Upper lobe of right lung (tissue), 1 donor: ENCODE results near the gene GRIK2. TPM values are rescaled to one million over a fixed set of nuclear protein-coding genes. Genes with fewer than 3 reads are reported as not detected.

ENCODE experiments used
- ATAC-seq: fragments of 200-7000 bp; cut with Tn5 transposase; one replicate; pipeline ENCODE4 v1.9.1; 2020; ENCODE audit warnings: mild to moderate bottlenecking, moderate library complexity
- DNase-seq: peaks from one replicate; pipeline ENCODE4 v3.0.0-alpha.2; 2020
- H3K27ac ChIP-seq: fragments of 200-600 bp; one replicate; pipeline ENCODE4 v1.8.0; 2022
- H3K27me3 ChIP-seq: fragments of 200-600 bp; one replicate; pipeline ENCODE4 v1.8.0; 2022; ENCODE audit warnings: mild to moderate bottlenecking
- H3K36me3 ChIP-seq: fragments of 200-600 bp; one replicate; pipeline ENCODE4 v1.8.0; 2022
- H3K4me1 ChIP-seq: fragments of 200-600 bp; one replicate; pipeline ENCODE4 v1.8.0; 2022
- H3K4me3 ChIP-seq: fragments of 200-600 bp; one replicate; pipeline ENCODE4 v1.8.0; 2022; ENCODE audit warnings: mild to moderate bottlenecking
- H3K9me3 ChIP-seq: fragments of 200-600 bp; one replicate; pipeline ENCODE4 v1.8.0; 2022
- intact Hi-C: fragments of 100-400 bp; cut with DNase I; formaldehyde crosslinking; loops from one replicate; pipeline ENCODE4 v1.11.0; 2022
- total RNA-seq: library from RNA; stranded (reverse); fragmentation: NEBNext Ultra II Directional; extraction: Animal tissue kit (Norgen Biotek cat#: 25700); gene quantifications from one replicate; pipeline ENCODE4 v1.2.1, GENCODE V29; 2021
- TF ChIP-seq, protein P1 (sequence below): fragments of 200-600 bp; IDR thresholded peaks from one replicate; pipeline ENCODE4 v1.8.0; 2022; ENCODE audit warnings: antibody characterized with exemption
- donor health status: DM: no; HTN: yes; CAD: no; lungs with severe emphysema.

Gene GRIK2
- total RNA-seq, 1 donor from 2014 or later = 0.38 TPM

DNA sequence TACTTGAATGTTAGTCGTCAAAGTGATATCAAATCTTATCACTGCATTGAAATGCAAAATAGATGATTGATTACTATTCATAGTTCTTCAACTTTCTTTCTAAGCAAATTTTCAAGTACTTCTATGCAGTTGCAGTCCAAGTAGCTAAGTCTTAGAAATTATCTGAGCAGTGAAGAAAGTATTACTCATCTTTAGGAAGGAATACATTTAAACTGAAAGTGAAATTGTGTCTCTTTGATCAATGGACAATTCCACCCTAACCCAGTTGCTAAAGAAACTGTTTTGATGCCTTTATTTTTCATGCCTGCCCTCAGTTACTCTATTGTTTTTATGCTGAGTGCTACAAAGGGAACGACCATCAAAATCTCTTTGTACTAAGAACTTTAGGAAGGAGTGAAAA lies 337.4 kb downstream of the GRIK2 start:
- ATAC-seq = no peak
- Histone ChIP-seq H3K9me3 (no peaks in the 10 kb centered on the region), H3K4me3 (no peak overlapping the region), H3K4me1 (no peaks in the 10 kb centered on the region), H3K27ac (no peak overlapping the region), H3K36me3 (no peaks in the 10 kb centered on the region), H3K27me3 (no peaks in the 10 kb centered on the region)
- intact Hi-C loops = no loop called here
- TF ChIP-seq, protein P1, sequence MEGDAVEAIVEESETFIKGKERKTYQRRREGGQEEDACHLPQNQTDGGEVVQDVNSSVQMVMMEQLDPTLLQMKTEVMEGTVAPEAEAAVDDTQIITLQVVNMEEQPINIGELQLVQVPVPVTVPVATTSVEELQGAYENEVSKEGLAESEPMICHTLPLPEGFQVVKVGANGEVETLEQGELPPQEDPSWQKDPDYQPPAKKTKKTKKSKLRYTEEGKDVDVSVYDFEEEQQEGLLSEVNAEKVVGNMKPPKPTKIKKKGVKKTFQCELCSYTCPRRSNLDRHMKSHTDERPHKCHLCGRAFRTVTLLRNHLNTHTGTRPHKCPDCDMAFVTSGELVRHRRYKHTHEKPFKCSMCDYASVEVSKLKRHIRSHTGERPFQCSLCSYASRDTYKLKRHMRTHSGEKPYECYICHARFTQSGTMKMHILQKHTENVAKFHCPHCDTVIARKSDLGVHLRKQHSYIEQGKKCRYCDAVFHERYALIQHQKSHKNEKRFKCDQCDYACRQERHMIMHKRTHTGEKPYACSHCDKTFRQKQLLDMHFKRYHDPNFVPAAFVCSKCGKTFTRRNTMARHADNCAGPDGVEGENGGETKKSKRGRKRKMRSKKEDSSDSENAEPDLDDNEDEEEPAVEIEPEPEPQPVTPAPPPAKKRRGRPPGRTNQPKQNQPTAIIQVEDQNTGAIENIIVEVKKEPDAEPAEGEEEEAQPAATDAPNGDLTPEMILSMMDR = no peak
- DNase-seq = no peak

DNA sequence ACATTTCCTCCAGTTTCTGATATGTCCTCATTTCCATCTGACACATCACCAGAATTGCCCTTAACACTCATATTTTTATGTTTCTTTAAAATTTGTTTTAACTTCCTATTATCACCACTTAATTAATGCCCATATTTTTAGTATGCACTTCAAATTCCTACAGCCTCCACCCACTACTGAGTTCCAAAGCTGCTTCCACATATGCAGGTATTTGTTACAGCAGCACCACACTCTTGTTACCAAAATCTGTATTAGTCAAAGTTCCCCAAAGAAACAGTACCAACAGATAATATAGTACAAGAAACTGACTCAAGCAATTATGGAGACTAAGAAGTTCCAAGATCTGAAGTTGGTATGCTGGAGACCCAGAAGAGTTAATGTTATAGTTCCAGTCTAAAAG lies 340.4 kb downstream of the GRIK2 start:
- TF ChIP-seq, protein P1 = no peak
- H3K27ac ChIP-seq = no peak overlapping the region
- H3K9me3 ChIP-seq = no peaks in the 10 kb centered on the region
- no peaks in the 10 kb centered on the region for H3K27me3 ChIP-seq
- no peaks in the 10 kb centered on the region for H3K4me1 ChIP-seq
- no peaks in the 10 kb centered on the region for H3K36me3 ChIP-seq
- ATAC-seq = no peak
- intact Hi-C loops = no loop called here
- H3K4me3 ChIP-seq = no peak overlapping the region
- DNase-seq = no peak

DNA sequence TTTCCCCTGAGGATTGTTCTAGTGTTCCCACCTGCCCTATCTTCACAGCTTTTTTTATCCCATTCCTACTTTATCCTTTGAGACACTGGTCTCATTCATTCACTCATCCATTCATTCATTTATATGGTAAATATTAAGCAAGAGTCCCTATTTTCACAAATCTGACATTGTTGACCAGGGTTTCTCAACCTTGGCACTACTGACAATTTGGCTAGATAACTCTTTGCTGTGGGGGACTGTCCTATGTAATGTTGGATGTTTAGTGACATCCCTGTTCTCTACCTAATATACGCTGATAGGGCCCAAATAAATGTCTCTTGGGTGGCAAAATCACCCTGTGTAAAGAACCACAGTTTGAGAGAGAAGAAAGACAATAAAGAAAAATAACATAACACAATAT lies 345.0 kb downstream of the GRIK2 start:
- Histone ChIP-seq H3K9me3 (no peaks in the 10 kb centered on the region), H3K27me3 (no peaks in the 10 kb centered on the region), H3K27ac (no peak overlapping the region), H3K4me3 (no peak overlapping the region), H3K4me1 (no peaks in the 10 kb centered on the region), H3K36me3 (no peaks in the 10 kb centered on the region)
- TF ChIP-seq, protein P1 = no peak
- no peak for DNase-seq
- no peak for ATAC-seq
- intact Hi-C loops = no loop called here

DNA sequence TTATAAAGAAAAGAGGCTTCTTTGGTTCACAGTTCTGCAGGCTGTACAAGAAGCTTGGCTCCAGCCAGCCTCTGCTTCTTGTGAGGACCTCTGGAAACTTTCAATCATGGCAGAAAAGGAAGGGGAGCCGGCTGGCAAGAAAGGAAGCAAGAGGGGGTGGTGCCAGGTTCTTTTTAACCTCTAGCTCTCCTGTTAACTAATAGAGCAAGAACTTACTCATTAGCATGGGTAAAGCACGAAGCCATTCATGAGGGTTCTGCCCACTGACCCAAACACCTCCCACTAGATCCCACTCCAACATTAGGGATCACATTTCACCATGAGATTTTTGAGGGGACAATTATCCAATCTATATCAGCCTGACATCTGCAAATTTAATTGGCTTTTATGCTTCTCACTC lies 347.1 kb downstream of the GRIK2 start:
- no peaks in the 10 kb centered on the region for H3K9me3 ChIP-seq
- intact Hi-C loops = no loop called here

DNA sequence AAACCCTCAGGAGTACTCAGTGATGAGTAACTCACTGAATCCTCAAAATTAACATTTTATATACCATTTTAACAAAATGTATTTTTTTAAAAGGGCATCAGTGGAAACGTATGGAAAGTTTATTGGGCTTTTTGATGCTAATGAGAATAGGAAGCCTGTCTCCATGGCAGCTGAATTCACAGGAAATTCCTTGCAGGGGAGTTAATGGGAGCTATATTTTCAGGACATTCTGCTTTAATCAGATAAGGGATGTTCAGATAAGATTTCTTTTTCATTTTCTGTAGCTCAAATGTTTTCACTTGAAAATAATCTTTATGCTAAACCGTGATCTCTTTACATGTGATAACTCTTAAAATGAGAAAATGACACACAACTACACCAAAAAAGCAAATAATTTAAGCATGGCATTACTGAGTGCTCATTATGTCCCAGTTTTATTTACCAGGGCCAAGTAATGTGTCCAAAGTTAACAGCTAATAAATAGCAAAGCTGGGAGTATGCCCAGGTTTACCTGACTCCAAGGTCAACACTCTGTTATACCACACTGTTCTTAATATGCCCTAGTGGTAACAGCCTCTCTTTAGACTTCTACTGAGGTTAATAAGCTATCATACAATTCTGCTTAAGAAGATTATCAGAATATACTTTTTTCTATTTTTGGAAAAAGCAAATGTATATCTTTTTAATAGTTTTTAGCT lies 348.1 kb downstream of the GRIK2 start:
- intact Hi-C loops = no loop called here
- ATAC-seq (no peak), DNase-seq (no peak)

More for the DNA sequence above, 347.1 kb downstream of the GRIK2 start:
- no peak overlapping the region for H3K27ac ChIP-seq
- no peaks in the 10 kb centered on the region for H3K36me3 ChIP-seq
- no peaks in the 10 kb centered on the region for H3K4me1 ChIP-seq
- H3K27me3 ChIP-seq = no peaks in the 10 kb centered on the region
- no peak for DNase-seq
- no peak for ATAC-seq
- H3K4me3 ChIP-seq = no peak overlapping the region
- TF ChIP-seq, protein P1 = no peak

More for the DNA sequence above, 348.1 kb downstream of the GRIK2 start:
- Histone ChIP-seq H3K4me3 (no peak overlapping the region), H3K9me3 (no peaks in the 10 kb centered on the region), H3K36me3 (no peaks in the 10 kb centered on the region), H3K4me1 (no peaks in the 10 kb centered on the region), H3K27me3 (no peaks in the 10 kb centered on the region), H3K27ac (no peak overlapping the region)
- TF ChIP-seq, protein P1 = no peak
